AG09309 (cell line): ENCODE results near the gene LRMDA.

ENCODE experiments used
- DNase-seq: peaks from one replicate; pipeline ENCODE4 v3.0.0-alpha.2; 2010; ENCODE audit warnings: low read depth
- H3K4me3 ChIP-seq: 2 replicates; pipeline ENCODE4 v1.5.1; 2011; ENCODE audit warnings: mild to moderate bottlenecking, low read depth, low read length, moderate library complexity; ENCODE audit not compliant: control insufficient read depth
- CTCF ChIP-seq: IDR thresholded peaks from 2 replicates; pipeline ENCODE4 v1.5.1; 2011; ENCODE audit warnings: mild to moderate bottlenecking, low read depth, low read length, inconsistent platforms; ENCODE audit not compliant: insufficient read depth, control insufficient read depth; ENCODE audit errors: missing control alignments

The LRMDA gene

GRCh38 chr10:75878586-75878985 is 447.2 kb downstream of the LRMDA start:
- DNase-seq = no peak
- no peak overlapping the region for H3K4me3 ChIP-seq
- TF ChIP-seq CTCF = no peak

- no peak for DNase-seq
- H3K4me3 ChIP-seq = no peak overlapping the region
These were observed 448.8 kb downstream of the LRMDA start for GRCh38 chr10:75880031-75880775.

GRCh38 chr10:75883081-75884072 is 452.0 kb downstream of the LRMDA start:
- H3K4me3 ChIP-seq = no peak overlapping the region
- no peak for TF ChIP-seq CTCF
- no peak for DNase-seq

More at GRCh38 chr10:75880031-75880775, 448.8 kb downstream of the LRMDA start:
- TF ChIP-seq CTCF = no peak

GRCh38 chr10:75884808-75885207 is 453.4 kb downstream of the LRMDA start:
- no peak for TF ChIP-seq CTCF
- no peak for DNase-seq
- no peak overlapping the region for H3K4me3 ChIP-seq

GRCh38 chr10:75887369-75887768 is 455.9 kb downstream of the LRMDA start:
- no peak overlapping the region for H3K4me3 ChIP-seq
- no peak for TF ChIP-seq CTCF
- DNase-seq = no peak

- no peak for DNase-seq
- H3K4me3 ChIP-seq = no peak overlapping the region
- TF ChIP-seq CTCF = no peak
These were observed 456.7 kb downstream of the LRMDA start for GRCh38 chr10:75887992-75888680.
